Naive thymus-derived CD4-positive, alpha-beta T cell (primary cell): ENCODE results near the gene NINJ1. TPM values are rescaled to one million over a fixed set of nuclear protein-coding genes. Genes with fewer than 3 reads are reported as not detected.
A peak's percentile ranks its signal among the peaks of the same experiment; 100 is the strongest.

Experiments
- ATAC-seq: fragments of 150-1000 bp; cut with Tn5 transposase; 2 replicates; pipeline ENCODE4 v1.10.0; 2021; ENCODE audit warnings: mild to moderate bottlenecking, moderate library complexity
- CTCF ChIA-PET: fragments of 350-600 bp; sonication (Branson Sonifier 250); formaldehyde crosslinking; loops from one replicate; lab custom pipeline; 2021; ENCODE audit warnings: antibody characterized with exemption; lab: Charles Lee
- POLR2A ChIA-PET: fragments of 350-600 bp; sonication (Branson Sonifier 250); formaldehyde crosslinking; loops from one replicate; lab custom pipeline; 2021; ENCODE audit warnings: antibody characterized with exemption, inconsistent platforms; lab: Charles Lee
- DNase-seq, 9 donors: peaks; one replicate each; pipeline versions ENCODE4 v3.0.0 to v3.0.0-alpha.2; 2020 to 2022; ENCODE audit warnings: mixed read lengths in 1 of 9
- H3K27ac ChIP-seq: one replicate; pipeline ENCODE4 v1.7.0; 2013; ENCODE audit warnings: mild to moderate bottlenecking, low read depth, low read length, moderate library complexity
- H3K27me3 ChIP-seq, 2 donors: one replicate each; pipeline ENCODE4 v1.7.0; 2013; ENCODE audit warnings: low read length in 2 of 2, mild to moderate bottlenecking in 2 of 2, moderate library complexity in 2 of 2; ENCODE audit not compliant: control insufficient read depth in 2 of 2, insufficient read depth in 2 of 2
- H3K36me3 ChIP-seq, 3 experiments: 1 replicate in 2 of 3; 2 replicates in 1 of 3; pipeline ENCODE4 v1.7.0; 2013; ENCODE audit warnings: low read length in 3 of 3, mild to moderate bottlenecking in 3 of 3, moderate library complexity in 1 of 3; ENCODE audit not compliant: insufficient read depth in 3 of 3, control insufficient read depth in 2 of 3
- H3K4me1 ChIP-seq, 2 donors: one replicate each; pipeline ENCODE4 v1.7.0; 2013; ENCODE audit warnings: low read length in 2 of 2, mild to moderate bottlenecking in 2 of 2, moderate library complexity in 1 of 2; ENCODE audit not compliant: control insufficient read depth in 2 of 2, insufficient read depth in 2 of 2
- H3K4me3 ChIP-seq: 2 replicates; pipeline ENCODE4 v1.7.0; 2013; ENCODE audit warnings: mild to moderate bottlenecking, low read length
- H3K9me3 ChIP-seq, 3 experiments: 1 replicate in 2 of 3; 2 replicates in 1 of 3; pipeline ENCODE4 v1.7.0; 2013; ENCODE audit warnings: low read length in 3 of 3; ENCODE audit not compliant: control insufficient read depth in 2 of 3
- H3K27ac Mint-ChIP-seq, 9 donors: one replicate each; pipeline ENCODE4 v1.8.0; 2020 to 2022; ENCODE audit warnings: mixed read lengths in 9 of 9, mild to moderate bottlenecking in 8 of 9, moderate library complexity in 5 of 9, inconsistent platforms in 2 of 9
- H3K27me3 Mint-ChIP-seq, 5 donors: one replicate each; pipeline ENCODE4 v1.8.0; 2021 to 2022; ENCODE audit warnings: mixed read lengths in 5 of 5, mild to moderate bottlenecking in 1 of 5
- H3K36me3 Mint-ChIP-seq, 5 donors: one replicate each; pipeline ENCODE4 v1.8.0; 2020 to 2022; ENCODE audit warnings: mixed read lengths in 5 of 5, mild to moderate bottlenecking in 3 of 5, inconsistent platforms in 1 of 5
- H3K4me1 Mint-ChIP-seq, 7 donors: one replicate each; pipeline ENCODE4 v1.8.0; 2020 to 2022; ENCODE audit warnings: mixed read lengths in 7 of 7, mild to moderate bottlenecking in 3 of 7, inconsistent platforms in 1 of 7
- H3K4me3 Mint-ChIP-seq, 10 donors: one replicate each; pipeline ENCODE4 v1.8.0; 2020 to 2022; ENCODE audit warnings: mild to moderate bottlenecking in 10 of 10, mixed read lengths in 10 of 10, moderate library complexity in 6 of 10, inconsistent platforms in 2 of 10
- H3K9me3 Mint-ChIP-seq, 11 donors: one replicate each; pipeline ENCODE4 v1.8.0; 2020 to 2022; ENCODE audit warnings: mixed read lengths in 11 of 11, mild to moderate bottlenecking in 4 of 11, inconsistent platforms in 1 of 11, moderate library complexity in 1 of 11
- intact Hi-C, 2 donors: fragments of 100-400 bp; cut with micrococcal nuclease; formaldehyde crosslinking; loops; one replicate each; pipeline ENCODE4 v1.15.1; 2023
- polyA plus RNA-seq, 2 donors: library from polyadenylated mRNA; unstranded; fragments of 300-500 nt; fragmentation: Illumina TruSeq; gene quantifications; one replicate each; pipeline ENCODE4 v1.2.3, GENCODE V29; 2021
- total RNA-seq, 6 experiments: library from RNA in 5 of 6; stranded (reverse) in 5 of 6; gene quantifications; 1 replicate in 5 of 6; 2 replicates in 1 of 6; pipeline ENCODE4 v1.2.3 and lab custom pipeline; 2021 to 2026

NINJ1 gene
- total and polyA plus RNA-seq, 7 experiments from 2014 or later = 30.7 to 163 (median 113) TPM

DNA sequence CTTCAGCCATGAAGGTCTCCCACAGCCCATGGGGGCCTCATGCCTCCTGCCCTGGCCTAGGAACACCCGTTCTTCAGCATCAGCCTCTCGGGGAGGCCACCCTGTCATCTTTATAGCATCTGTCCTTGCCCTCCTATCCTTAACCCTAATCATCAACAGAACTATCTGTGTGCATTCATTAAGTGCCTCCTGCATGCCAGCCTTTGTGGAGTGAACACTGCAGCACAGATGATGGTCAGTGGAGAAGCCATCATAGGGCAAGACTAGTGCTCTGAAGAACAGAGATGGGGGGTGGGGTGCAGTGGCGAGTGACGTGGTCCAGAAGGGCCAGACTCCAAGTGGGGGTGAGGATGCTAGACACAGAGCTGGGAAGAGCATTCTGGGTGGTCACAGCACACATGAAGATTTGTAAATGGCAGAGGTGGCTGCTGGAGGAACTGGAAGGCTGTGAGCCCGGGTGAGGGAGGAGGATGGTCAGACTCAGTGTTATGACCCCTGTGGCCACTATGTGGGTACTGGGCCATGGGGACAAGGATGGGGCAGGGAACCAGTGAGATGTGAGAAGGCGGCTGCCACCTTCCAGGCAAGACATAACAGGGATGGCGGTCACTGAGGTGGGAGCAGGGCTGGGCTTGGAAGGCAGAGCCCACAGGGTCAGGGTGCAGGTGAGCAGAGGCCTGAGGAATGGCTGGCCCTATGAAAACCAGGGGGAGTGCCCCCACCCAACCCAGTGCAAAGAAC lies 41.6 kb downstream of the NINJ1 start:
- DNase-seq (peak in 1 of 9 donors; percentile 20), ATAC-seq (no peak)
- intact Hi-C loops = loop anchor here in 1 of 2 donors (10.0 kb wide), 1 partner anchor 768 kb away; the partner anchor contains the start of genes CENPP and NOL8
- peak overlapping the region; percentile 87 to 99 (median 95) for H3K27ac Mint-ChIP-seq
- H3K4me1 ChIP-seq = peaks cover 28 to 29% of the 10 kb centered on the region in 2 donors
- no peaks in the 10 kb centered on the region for H3K27me3 Mint-ChIP-seq
- peaks cover 0 to 13% (median 0%) of the 10 kb centered on the region in 3 experiments for H3K36me3 ChIP-seq
- H3K9me3 ChIP-seq = no peaks in the 10 kb centered on the region
- H3K36me3 Mint-ChIP-seq = peaks cover 0 to 44% (median 8%) of the 10 kb centered on the region in 5 donors
- peak overlapping the region in 6 of 10 donors; percentile 4 to 95 (median 44) for H3K4me3 Mint-ChIP-seq
- H3K27me3 ChIP-seq = no peaks in the 10 kb centered on the region
- CTCF ChIA-PET = interaction anchor here (0.5 to 1.1 kb wide), 2 partner anchors 25 to 90 kb away, joined by 3 read pairs; no protein-coding TSS in a partner anchor
- peaks cover 0 to 16% (median 0%) of the 10 kb centered on the region in 11 donors for H3K9me3 Mint-ChIP-seq
- peak overlapping the region; percentile 43 for H3K27ac ChIP-seq
- POLR2A ChIA-PET = interaction anchor here (1.0 to 2.5 kb wide), 6 partner anchors 10 to 127 kb away, joined by 3 to 16 read pairs (median 6); no protein-coding TSS in a partner anchor
- peaks cover 37 to 67% (median 60%) of the 10 kb centered on the region in 7 donors for H3K4me1 Mint-ChIP-seq
- H3K4me3 ChIP-seq = no peak overlapping the region

DNA sequence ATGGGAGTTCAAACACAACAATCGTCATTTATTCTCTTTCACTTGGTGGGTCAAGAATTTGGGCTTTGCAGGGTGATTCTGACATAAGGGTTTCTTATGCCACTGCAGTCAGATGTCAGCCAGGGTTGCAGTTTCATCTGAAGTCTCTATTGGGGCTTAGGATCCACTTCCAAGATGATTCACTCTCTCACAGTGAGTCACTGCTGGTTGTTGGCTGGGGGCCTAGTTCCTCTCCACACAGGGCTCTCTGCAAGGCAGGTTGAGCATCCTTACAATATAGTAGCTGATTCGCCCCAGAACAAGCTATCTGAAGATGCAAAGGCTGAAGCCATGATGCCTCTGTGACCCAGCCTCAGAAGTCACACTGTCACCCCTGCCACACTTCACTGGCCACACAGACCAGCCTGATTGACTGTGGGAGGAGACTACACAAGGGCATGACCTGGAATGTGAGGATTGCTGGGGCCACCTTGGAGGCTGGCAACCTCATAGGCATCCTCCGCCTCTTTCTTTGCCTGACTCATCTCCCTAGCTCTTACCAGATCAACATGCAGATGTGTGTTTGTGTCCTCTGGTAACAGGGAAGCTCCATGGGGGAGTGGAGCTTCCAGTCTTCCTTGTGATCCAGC lies 42.5 kb downstream of the NINJ1 start:
- ATAC-seq (no peak), DNase-seq (peak in 1 of 9 donors; percentile 50)
- CTCF ChIA-PET = interaction anchor here (0.6 to 1.1 kb wide), 2 partner anchors 63 to 89 kb away, joined by 3 read pairs; no protein-coding TSS in a partner anchor
- Mint-ChIP-seq H3K4me3 (peak overlapping the region in 2 of 10 donors; percentile 19 to 42), H3K27me3 (no peaks in the 10 kb centered on the region), H3K36me3 (peaks cover 2 to 49% (median 11%) of the 10 kb centered on the region in 5 donors), H3K9me3 (peaks cover 0 to 16% (median 0%) of the 10 kb centered on the region in 11 donors), H3K27ac (peak overlapping the region; percentile 87 to 99 (median 95)), H3K4me1 (peaks cover 30 to 63% (median 59%) of the 10 kb centered on the region in 7 donors)
- Histone ChIP-seq H3K36me3 (peaks cover 0 to 19% (median 6%) of the 10 kb centered on the region in 3 experiments), H3K9me3 (no peaks in the 10 kb centered on the region), H3K4me1 (peaks cover 23 to 25% of the 10 kb centered on the region in 2 donors), H3K4me3 (no peak overlapping the region), H3K27ac (peak overlapping the region; percentile 43), H3K27me3 (no peaks in the 10 kb centered on the region)
- intact Hi-C loops = loop anchor here in 1 of 2 donors (10.0 kb wide), 1 partner anchor 767 kb away; the partner anchor contains the start of genes CENPP and NOL8
- POLR2A ChIA-PET = interaction anchor here (0.5 to 2.5 kb wide), 6 partner anchors 9 to 80 kb away, joined by 3 to 16 read pairs (median 5); no protein-coding TSS in a partner anchor

GRCh38 chr9:93091056-93091452 lies 43.0 kb downstream of the NINJ1 start:
- DNase-seq (no peak), ATAC-seq (no peak)

GRCh38 chr9:93090091-93090655 lies 43.9 kb downstream of the NINJ1 start:
- Mint-ChIP-seq H3K9me3 (peaks cover 0 to 21% (median 0%) of the 10 kb centered on the region in 11 donors), H3K27me3 (no peaks in the 10 kb centered on the region), H3K4me1 (peaks cover 30 to 64% (median 58%) of the 10 kb centered on the region in 7 donors), H3K36me3 (peaks cover 3 to 60% (median 21%) of the 10 kb centered on the region in 5 donors), H3K27ac (peak overlapping the region; percentile 7 to 95 (median 86)), H3K4me3 (no peak overlapping the region)
- no peaks in the 10 kb centered on the region for H3K9me3 ChIP-seq
- intact Hi-C loops = loop anchor here in 1 of 2 donors (10.0 kb wide), 1 partner anchor 765 kb away; the partner anchor contains the start of genes CENPP and NOL8
- CTCF ChIA-PET = interaction anchor here (1.6 kb wide), 1 partner anchor 87 kb away, joined by 3 read pairs; no protein-coding TSS in a partner anchor
- ATAC-seq (no peak), DNase-seq (peak in 1 of 9 donors; percentile 15)
- H3K27me3 ChIP-seq = no peaks in the 10 kb centered on the region
- peaks cover 21 to 25% of the 10 kb centered on the region in 2 donors for H3K4me1 ChIP-seq
- peaks cover 0 to 33% (median 13%) of the 10 kb centered on the region in 3 experiments for H3K36me3 ChIP-seq
- H3K4me3 ChIP-seq = no peak overlapping the region
- peak overlapping the region; percentile 29 for H3K27ac ChIP-seq
- POLR2A ChIA-PET = interaction anchor here (0.8 to 1.5 kb wide), 5 partner anchors 16 to 62 kb away, joined by 3 to 5 read pairs (median 4); no protein-coding TSS in a partner anchor

More at GRCh38 chr9:93091056-93091452, 43.0 kb downstream of the NINJ1 start:
- ChIA-PET POLR2A (interaction anchor here (0.5 to 2.5 kb wide), 6 partner anchors 8 to 79 kb away, joined by 3 to 16 read pairs (median 5); no protein-coding TSS in a partner anchor), CTCF (interaction anchor here (0.6 kb wide), 1 partner anchor 62 kb away, joined by 3 read pairs; no protein-coding TSS in a partner anchor)
- peak overlapping the region; percentile 2 to 99 (median 94) for H3K27ac Mint-ChIP-seq
- Histone ChIP-seq H3K4me1 (peaks cover 23 to 25% of the 10 kb centered on the region in 2 donors), H3K9me3 (no peaks in the 10 kb centered on the region), H3K4me3 (no peak overlapping the region), H3K36me3 (peaks cover 0 to 25% (median 6%) of the 10 kb centered on the region in 3 experiments), H3K27me3 (no peaks in the 10 kb centered on the region), H3K27ac (no peak overlapping the region)
- H3K36me3 Mint-ChIP-seq = peaks cover 3 to 51% (median 14%) of the 10 kb centered on the region in 5 donors
- H3K27me3 Mint-ChIP-seq = no peaks in the 10 kb centered on the region
- H3K4me1 Mint-ChIP-seq = peaks cover 30 to 65% (median 59%) of the 10 kb centered on the region in 7 donors
- peaks cover 0 to 16% (median 0%) of the 10 kb centered on the region in 11 donors for H3K9me3 Mint-ChIP-seq
- intact Hi-C loops = loop anchor here in 1 of 2 donors (10.0 kb wide), 1 partner anchor 766 kb away; the partner anchor contains the start of genes CENPP and NOL8
- H3K4me3 Mint-ChIP-seq = peak overlapping the region in 1 of 10 donors; percentile 19

DNA sequence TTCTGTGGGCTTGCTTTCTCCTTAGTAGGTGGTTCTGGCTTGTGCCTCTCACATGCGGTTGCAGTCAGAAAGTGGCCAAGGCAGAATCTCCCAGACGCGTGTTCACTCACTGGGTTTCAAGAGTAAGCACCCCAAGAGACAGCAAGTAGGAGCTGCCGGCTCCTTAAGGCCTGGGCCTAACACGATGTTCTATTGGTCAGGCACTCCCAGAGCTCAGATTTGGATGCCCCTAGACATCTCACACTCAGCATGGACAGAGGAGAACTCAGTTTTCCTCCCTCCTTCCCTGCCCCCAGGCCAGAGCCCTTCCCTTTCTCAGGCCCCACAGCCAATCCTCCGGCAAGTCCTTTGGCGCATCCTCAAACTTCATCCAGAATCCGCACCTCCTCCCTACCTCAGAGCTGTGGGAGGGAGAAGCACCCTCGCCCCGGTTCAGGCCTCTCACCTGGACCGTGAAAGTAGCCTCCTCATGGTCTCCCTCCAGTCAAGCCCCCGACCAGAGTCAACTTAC lies 44.5 kb downstream of the NINJ1 start:
- peaks cover 15 to 18% of the 10 kb centered on the region in 2 donors for H3K4me1 ChIP-seq
- H3K27me3 ChIP-seq = no peaks in the 10 kb centered on the region
- Mint-ChIP-seq H3K4me3 (no peak overlapping the region), H3K36me3 (peaks cover 3 to 63% (median 21%) of the 10 kb centered on the region in 5 donors), H3K27ac (peak overlapping the region; percentile 52 to 94 (median 83)), H3K4me1 (peaks cover 26 to 57% (median 51%) of the 10 kb centered on the region in 7 donors), H3K9me3 (peaks cover 0 to 21% (median 0%) of the 10 kb centered on the region in 11 donors), H3K27me3 (no peaks in the 10 kb centered on the region)
- peak overlapping the region; percentile 29 for H3K27ac ChIP-seq
- ChIA-PET POLR2A (interaction anchor here (0.6 to 1.5 kb wide), 7 partner anchors 15 to 61 kb away, joined by 3 to 5 read pairs (median 4); no protein-coding TSS in a partner anchor), CTCF (interaction anchor here (1.6 kb wide), 1 partner anchor 86 kb away, joined by 3 read pairs; no protein-coding TSS in a partner anchor)
- H3K36me3 ChIP-seq = peaks cover 0 to 39% (median 17%) of the 10 kb centered on the region in 3 experiments
- ATAC-seq = no peak
- no peaks in the 10 kb centered on the region for H3K9me3 ChIP-seq
- peak in 1 of 9 donors; percentile 17 for DNase-seq
- H3K4me3 ChIP-seq = no peak overlapping the region
- intact Hi-C loops = no loop called here
